SK-N-SH (cell line): ENCODE results near the gene GCC1. TPM values are rescaled to one million over a fixed set of nuclear protein-coding genes. Genes with fewer than 3 reads are reported as not detected.

ENCODE experiments used
- CTCF ChIA-PET: fragments of 300-600, 350-600 bp; formaldehyde crosslinking; extraction: SDS; loops from one replicate; lab custom pipeline; 2021; lab: Yijun Ruan, JAX
- POLR2A ChIA-PET: fragments of 350-600 bp; sonication (Branson Sonifier 250); formaldehyde crosslinking; extraction: SDS; loops from one replicate; lab custom pipeline; 2020; ENCODE audit warnings: antibody characterized with exemption, inconsistent platforms; lab: Yijun Ruan, JAX
- DNase-seq: peaks from one replicate; pipeline ENCODE4 v3.0.0; 2012
- H2AFZ ChIP-seq: fragments of 200-600 bp; sonication (generic); 2 replicates; pipeline ENCODE4 v1.8.1; 2016; ENCODE audit warnings: antibody characterized with exemption, mild to moderate bottlenecking, low read depth
- H3F3A ChIP-seq: fragments of 200-600 bp; sonication (generic); replicated peaks from 2 replicates; pipeline ENCODE3; 2016; ENCODE audit warnings: antibody characterized with exemption, mild to moderate bottlenecking; ENCODE audit not compliant: insufficient read depth
- H3K27ac ChIP-seq, 2 experiments: fragments of 200-500 bp in 1 of 2; fragments of 200-600 bp in 1 of 2; sonication (Bioruptor generic) in 1 of 2; sonication (generic), shearing (Covaris generic) in 1 of 2; 2 replicates each; pipeline versions ENCODE4 v1.5.1 to v1.6.1; 2014 to 2016; ENCODE audit warnings: low read depth in 2 of 2, inconsistent platforms in 1 of 2, low read length in 1 of 2, mild to moderate bottlenecking in 1 of 2, mixed read lengths in 1 of 2
- H3K27me3 ChIP-seq: fragments of 200-600 bp; sonication (generic), shearing (Covaris generic); 2 replicates; pipeline ENCODE4 v1.6.1; 2016; ENCODE audit warnings: mixed run types; ENCODE audit not compliant: insufficient read depth
- H3K36me3 ChIP-seq, 2 experiments: fragments of 200-500 bp in 1 of 2; fragments of 200-600 bp in 1 of 2; sonication (Bioruptor generic) in 1 of 2; sonication (generic) in 1 of 2; replicated peaks in 1 of 2; 2 replicates each; pipeline versions ENCODE3 to v1.5.1; 2014 to 2016; ENCODE audit warnings: low read length in 1 of 2, mild to moderate bottlenecking in 1 of 2; ENCODE audit not compliant: insufficient read depth in 2 of 2, control insufficient read depth in 1 of 2
- H3K4me1 ChIP-seq, 2 experiments: fragments of 200-500 bp in 1 of 2; fragments of 200-600 bp in 1 of 2; sonication (Bioruptor generic) in 1 of 2; sonication (generic), shearing (Covaris generic) in 1 of 2; 2 replicates each; pipeline versions ENCODE4 v1.5.1 to v1.6.1; 2014 to 2016; ENCODE audit warnings: low read depth in 1 of 2, low read length in 1 of 2, mixed run types in 1 of 2; ENCODE audit not compliant: insufficient read depth in 2 of 2, control insufficient read depth in 1 of 2
- H3K4me2 ChIP-seq: fragments of 200-600 bp; sonication (generic), shearing (Covaris generic); 2 replicates; pipeline ENCODE4 v1.6.1; 2017; ENCODE audit warnings: mixed run types
- H3K4me3 ChIP-seq, 2 experiments: fragments of 200-500 bp in 1 of 2; fragments of 200-600 bp in 1 of 2; sonication (Bioruptor generic) in 1 of 2; sonication (generic), shearing (Covaris generic) in 1 of 2; 2 replicates each; pipeline versions ENCODE4 v1.5.1 to v1.8.1; 2014 to 2016; ENCODE audit warnings: low read depth in 2 of 2, inconsistent platforms in 1 of 2, low read length in 1 of 2, mild to moderate bottlenecking in 1 of 2, mixed read lengths in 1 of 2, moderate library complexity in 1 of 2
- H3K79me2 ChIP-seq: fragments of 200-600 bp; sonication (generic); 2 replicates; pipeline ENCODE4 v1.8.1; 2017; ENCODE audit warnings: mild to moderate bottlenecking; ENCODE audit not compliant: insufficient read depth
- H3K9ac ChIP-seq: fragments of 200-600 bp; sonication (generic); 2 replicates; pipeline ENCODE4 v1.6.1; 2017; ENCODE audit warnings: mixed run types
- H3K9me2 ChIP-seq: fragments of 200-600 bp; sonication (generic); 2 replicates; pipeline ENCODE4 v1.6.1; 2017; ENCODE audit warnings: mixed run types
- H3K9me3 ChIP-seq: fragments of 200-600 bp; sonication (generic); 2 replicates; pipeline ENCODE4 v1.6.1; 2017; ENCODE audit warnings: mixed run types, mild to moderate bottlenecking, moderate library complexity
- H4K20me1 ChIP-seq: fragments of 200-600 bp; sonication (generic); 2 replicates; pipeline ENCODE4 v1.6.1; 2017; ENCODE audit warnings: mild to moderate bottlenecking, mixed run types; ENCODE audit not compliant: insufficient read depth
- EP300 ChIP-seq, 2 experiments: IDR thresholded peaks; 2 replicates each; pipeline versions ENCODE4 v1.4.0 to v1.6.1; 2012; ENCODE audit warnings: borderline replicate concordance in 1 of 2, low read depth in 1 of 2, low read length in 1 of 2
- EZH2phosphoT487 ChIP-seq: fragments of 200-600 bp; sonication (generic); IDR thresholded peaks from 2 replicates; pipeline ENCODE4 v1.6.1; 2017; ENCODE audit warnings: low read depth, mixed run types, mild to moderate bottlenecking, antibody characterized with exemption, moderate library complexity, borderline replicate concordance
- FOSL2 ChIP-seq: IDR thresholded peaks from 2 replicates; pipeline ENCODE4 v1.4.0; 2012; ENCODE audit warnings: low read depth, mild to moderate bottlenecking, moderate library complexity, borderline replicate concordance
- FOXJ3 ChIP-seq: sonication (generic); formaldehyde crosslinking; IDR thresholded peaks from 2 replicates; pipeline ENCODE4 v1.5.1; 2020; ENCODE audit warnings: mild to moderate bottlenecking, missing genetic modification reagents
- FOXM1 ChIP-seq: IDR thresholded peaks from 2 replicates; pipeline ENCODE4 v1.4.0; 2012; ENCODE audit warnings: low read depth, mild to moderate bottlenecking
- JUND ChIP-seq: IDR thresholded peaks from 2 replicates; pipeline ENCODE4 v1.4.0; 2012
- MEF2A ChIP-seq: IDR thresholded peaks from 2 replicates; pipeline ENCODE4 v1.4.0; 2012; ENCODE audit warnings: low read depth, borderline replicate concordance
- POLR2AphosphoS5 ChIP-seq: IDR thresholded peaks from 2 replicates; pipeline ENCODE4 v1.6.1; 2012; ENCODE audit warnings: low read depth, low read length
- RAD21 ChIP-seq: IDR thresholded peaks from 2 replicates; pipeline ENCODE4 v1.6.1; 2012; ENCODE audit warnings: mild to moderate bottlenecking, low read length
- RCOR1 ChIP-seq: fragments of 150-350 bp; IDR thresholded peaks from 2 replicates; pipeline ENCODE4 v1.6.1; 2017; ENCODE audit warnings: antibody characterized with exemption, low read length
- RFX5 ChIP-seq: IDR thresholded peaks from 2 replicates; pipeline ENCODE4 v1.6.1; 2012; ENCODE audit warnings: mild to moderate bottlenecking, improper control_type of control experiment, low read length
- TCF12 ChIP-seq: IDR thresholded peaks from 2 replicates; pipeline ENCODE4 v1.4.0; 2012
- WGBS: methylation state at CpG from one replicate; pipeline ENCODE4 v1.1.6; 2017; ENCODE audit warnings: low lambda C conversion rate; 5-methylcytosine and 5-hydroxymethylcytosine counted together
- polyA plus RNA-seq, 3 experiments: library from polyadenylated mRNA; depleted of rRNA; stranded (reverse); fragments of >200 nt; gene quantifications; 2 replicates each; pipeline ENCODE4 v1.2.3, GENCODE V29; 2012
- TF ChIP-seq, protein P1 (sequence below): IDR thresholded peaks from 2 replicates; pipeline ENCODE4; 2012

GCC1 gene
- polyA plus RNA-seq, 1 of the 3 experiments (the other 2 are of a cell fraction), result 8.4 TPM

DNA sequence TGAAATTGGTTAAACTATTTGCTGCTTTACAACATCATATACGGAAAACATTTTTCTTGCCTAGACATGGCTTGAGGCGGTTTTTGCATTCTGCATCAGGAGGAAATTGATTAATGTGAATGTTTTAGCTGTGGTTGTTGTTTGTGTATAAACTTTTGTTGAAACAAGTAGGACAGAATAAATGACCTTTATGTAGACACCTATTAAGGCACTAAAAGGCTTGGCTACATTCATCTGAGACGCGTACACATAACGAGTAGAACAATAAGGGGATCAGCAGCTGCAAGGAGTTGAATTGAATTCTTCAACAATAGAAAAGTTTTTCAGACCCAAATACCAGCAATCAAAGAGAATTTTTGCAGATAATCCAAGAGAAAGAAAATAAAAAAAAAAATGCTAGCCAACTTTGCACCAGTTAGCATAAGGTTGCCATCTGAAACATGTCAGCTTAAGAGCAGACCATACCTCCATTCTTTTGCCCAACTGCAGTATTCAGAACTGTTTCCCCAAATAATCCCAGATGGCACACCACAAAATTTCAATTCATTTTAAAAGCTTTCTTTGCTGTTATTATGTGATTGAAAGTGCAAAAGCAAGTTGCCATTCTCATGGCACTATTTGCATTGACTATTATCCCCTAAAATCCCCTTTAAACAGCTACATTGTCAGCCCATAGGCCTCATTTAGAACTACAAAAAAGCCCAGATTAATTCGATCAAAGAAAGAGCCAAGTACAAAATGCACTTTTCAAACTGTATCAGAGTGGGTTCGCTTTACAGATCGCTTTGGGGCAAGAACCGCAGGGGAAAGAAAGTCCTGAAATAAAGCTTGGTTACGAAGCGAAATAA lies 49.6 kb downstream of the GCC1 start:
- Histone ChIP-seq H3K27me3 (peaks cover 16% of the 10 kb centered on the region; the same call in 1 of the 2 replicates), H3K4me3 (no peak overlapping the region), H3K27ac (no peak overlapping the region), H3K36me3 (no peaks in the 10 kb centered on the region), H4K20me1 (no peaks in the 10 kb centered on the region), H3K9me3 (no peaks in the 10 kb centered on the region), H3K4me2 (no peak overlapping the region), H2AFZ (no peak overlapping the region)
- no peak for DNase-seq
- CTCF ChIA-PET, result interaction anchor here (0.6 to 2.5 kb wide), 9 partner anchors 15 to 803 kb away, joined by 3 to 6 read pairs (median 3); partner anchors contain the start of gene ARF5
- no peak for TF ChIP-seq RAD21
- TF ChIP-seq, all 33 proteins: peak for 0
- Histone ChIP-seq H3K9me2 (no peaks in the 10 kb centered on the region), H3K9ac (no peak overlapping the region), H3K79me2 (no peaks in the 10 kb centered on the region), H3K4me1 (peaks cover 0 to 4% of the 10 kb centered on the region in 2 experiments; a peak in 1 of 4 replicates), H3F3A (no peaks in the 10 kb centered on the region)
- POLR2A ChIA-PET, result no interaction called here
- WGBS, result 74% methylated on average over 11 of the region's 11 CpGs

DNA sequence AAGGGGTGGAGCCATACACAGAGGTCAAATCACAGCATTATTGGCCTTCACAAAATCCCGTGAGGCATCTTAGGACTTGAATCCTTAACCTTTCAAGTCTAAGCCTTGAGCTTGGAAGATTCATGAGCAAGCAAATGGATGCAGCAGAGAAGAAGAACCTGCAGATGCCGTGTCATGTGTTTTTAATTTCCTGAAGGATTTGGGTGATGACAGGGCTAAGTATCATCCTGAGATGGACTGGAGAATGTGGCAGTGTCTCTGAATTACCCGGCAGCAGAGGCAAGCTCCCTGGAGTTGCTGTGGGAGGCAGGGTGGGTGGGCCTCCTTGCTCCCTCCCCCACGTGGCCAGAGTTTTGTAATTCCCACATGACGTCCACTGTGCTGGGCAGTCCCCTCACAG lies 50.8 kb downstream of the GCC1 start:
- no peak for DNase-seq
- POLR2A ChIA-PET, result no interaction called here
- Histone ChIP-seq H3K27ac (no peak overlapping the region), H4K20me1 (no peaks in the 10 kb centered on the region), H3K9me2 (no peaks in the 10 kb centered on the region), H3K4me2 (no peak overlapping the region), H3F3A (no peaks in the 10 kb centered on the region), H3K4me1 (peaks cover 0 to 4% of the 10 kb centered on the region in 2 experiments; a peak in 1 of 4 replicates), H3K4me3 (no peak overlapping the region), H2AFZ (no peak overlapping the region), H3K9me3 (0 out of 2 replicates have a peak, but pooled peaks cover 4% of the 10 kb centered on the region), H3K9ac (no peak overlapping the region), H3K79me2 (no peaks in the 10 kb centered on the region), H3K27me3 (peaks cover 16% of the 10 kb centered on the region; the same call in 1 of the 2 replicates), H3K36me3 (no peaks in the 10 kb centered on the region)
- CTCF ChIA-PET, result interaction anchor here (0.8 to 2.5 kb wide), 5 partner anchors 16 to 674 kb away, joined by 3 to 6 read pairs (median 3); no protein-coding TSS in a partner anchor
- TF ChIP-seq POLR2AphosphoS5 (no peak), TCF12 (peak; percentile 31; the same call in 1 of the 2 replicates)
- WGBS, result 32% methylated on average over 5 of the region's 5 CpGs

DNA sequence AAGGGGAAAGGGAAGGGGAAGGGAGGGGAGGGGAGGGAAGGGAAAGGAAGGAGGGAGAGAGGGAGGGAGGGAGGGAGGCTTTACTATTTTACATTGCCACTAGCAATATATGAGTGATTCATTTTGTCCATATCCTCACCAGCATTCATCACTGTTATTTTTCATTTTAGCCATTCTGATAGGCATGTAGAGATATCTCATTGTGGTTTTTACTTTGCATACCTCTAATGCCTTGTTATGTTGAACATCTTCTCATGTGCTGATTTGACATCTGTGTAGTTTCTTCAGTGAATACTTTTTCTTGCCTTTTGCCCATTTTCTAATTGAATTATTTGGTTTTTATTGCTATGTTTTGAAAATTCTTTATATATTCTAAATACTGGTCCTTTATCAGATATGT lies 52.7 kb downstream of the GCC1 start:
- H3K36me3 ChIP-seq, result no peaks in the 10 kb centered on the region
- no peak overlapping the region for H2AFZ ChIP-seq
- TF ChIP-seq RFX5 (no peak), EP300 (IDR thresholded peaks at IDR 0.05; ENCODE audit: borderline replicate concordance in 1 of 2, low read depth in 1 of 2, low read length in 1 of 2) (peak in 1 of 2 experiments; percentile 31; a peak in 1 of 4 replicates), MEF2A (no peak), FOXM1 (no peak), TCF12 (peak; percentile 69), FOXJ3 (CRISPR knock-in tag) (no peak), EZH2phosphoT487 (no peak), FOSL2 (0 out of 2 replicates have a peak, but pooled peaks have one; percentile 6), JUND (peak; percentile 23), RCOR1 (no peak)
- TF ChIP-seq, protein P1, sequence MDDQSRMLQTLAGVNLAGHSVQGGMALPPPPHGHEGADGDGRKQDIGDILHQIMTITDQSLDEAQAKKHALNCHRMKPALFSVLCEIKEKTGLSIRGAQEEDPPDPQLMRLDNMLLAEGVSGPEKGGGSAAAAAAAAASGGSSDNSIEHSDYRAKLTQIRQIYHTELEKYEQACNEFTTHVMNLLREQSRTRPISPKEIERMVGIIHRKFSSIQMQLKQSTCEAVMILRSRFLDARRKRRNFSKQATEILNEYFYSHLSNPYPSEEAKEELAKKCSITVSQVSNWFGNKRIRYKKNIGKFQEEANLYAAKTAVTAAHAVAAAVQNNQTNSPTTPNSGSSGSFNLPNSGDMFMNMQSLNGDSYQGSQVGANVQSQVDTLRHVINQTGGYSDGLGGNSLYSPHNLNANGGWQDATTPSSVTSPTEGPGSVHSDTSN, result peak; percentile 65
- TF ChIP-seq, all 33 proteins: peak for 5
- no peaks in the 10 kb centered on the region for H4K20me1 ChIP-seq
- DNase-seq, result no peak
- H3K9me2 ChIP-seq, result no peaks in the 10 kb centered on the region
- peaks cover 0 to 4% of the 10 kb centered on the region in 2 experiments; a peak in 1 of 4 replicates for H3K4me1 ChIP-seq
- no peaks in the 10 kb centered on the region for H3K79me2 ChIP-seq
- H3K9me3 ChIP-seq, result 0 out of 2 replicates have a peak, but pooled peaks cover 4% of the 10 kb centered on the region
- no peak overlapping the region; the same call in 1 of the 2 replicates for H3K4me2 ChIP-seq
- no peaks in the 10 kb centered on the region for H3F3A ChIP-seq
- no peak overlapping the region for H3K4me3 ChIP-seq
- ChIA-PET POLR2A (no interaction called here), CTCF (interaction anchor here (0.7 kb wide), 1 partner anchor 18 kb away, joined by 3 read pairs; no protein-coding TSS in a partner anchor)
- H3K9ac ChIP-seq, result no peak overlapping the region
- H3K27me3 ChIP-seq, result peaks cover 16% of the 10 kb centered on the region; the same call in 1 of the 2 replicates
- H3K27ac ChIP-seq, result no peak overlapping the region
